ENCODE results near the gene CCDC174.

Gene CCDC174

GRCh38 chr3:14625443-14625842 is 26.1 kb upstream of the CCDC174 start:
- DNase-seq (ENCODE audit: low read depth in 2 of 2): no peak

GRCh38 chr3:14627815-14628214 is 23.7 kb upstream of the CCDC174 start:
- no peak for DNase-seq (ENCODE audit: low read depth in 2 of 2)

- no peak for DNase-seq (ENCODE audit: low read depth in 2 of 2)
Measured at GRCh38 chr3:14628406-14628805, 23.2 kb upstream of the CCDC174 start.

DNA sequence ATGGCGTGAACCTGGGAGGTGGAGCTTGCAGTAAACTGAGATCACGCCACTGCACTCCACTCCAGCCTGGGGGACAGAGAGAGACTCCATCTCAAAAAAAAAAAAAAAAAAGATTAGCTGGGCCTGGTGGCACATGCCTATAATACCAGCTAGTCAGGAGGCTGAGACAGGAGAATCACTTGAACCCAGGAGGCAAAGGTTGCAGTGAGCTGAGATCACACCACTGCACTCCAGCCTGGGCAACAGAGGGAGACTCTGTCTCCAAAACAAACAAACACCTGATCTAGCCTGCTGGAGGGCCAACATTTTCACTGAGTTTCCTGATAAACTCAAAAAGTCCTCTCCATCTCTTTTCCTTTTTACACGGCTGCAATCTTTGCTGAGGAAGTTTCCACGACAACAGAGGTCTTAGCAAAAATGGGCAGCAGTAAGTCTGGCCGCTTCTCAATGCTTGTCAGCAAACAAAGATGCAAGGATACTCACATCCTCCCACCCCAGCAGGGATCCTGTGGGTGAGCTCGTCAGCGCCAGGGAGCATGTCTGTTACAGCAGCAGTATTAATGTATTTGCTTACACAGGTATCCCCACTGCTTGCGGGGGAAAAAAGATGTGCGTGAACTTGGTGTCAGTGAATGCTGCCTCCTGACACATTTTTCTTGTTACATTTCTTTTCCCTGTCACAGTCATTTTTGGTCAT is 21.0 kb upstream of the CCDC174 start:
- DNase-seq (ENCODE audit: low read depth in 2 of 2): no peak

- no peak for DNase-seq (ENCODE audit: low read depth in 2 of 2)
Measured at GRCh38 chr3:14631101-14631497, 20.5 kb upstream of the CCDC174 start.

DNA sequence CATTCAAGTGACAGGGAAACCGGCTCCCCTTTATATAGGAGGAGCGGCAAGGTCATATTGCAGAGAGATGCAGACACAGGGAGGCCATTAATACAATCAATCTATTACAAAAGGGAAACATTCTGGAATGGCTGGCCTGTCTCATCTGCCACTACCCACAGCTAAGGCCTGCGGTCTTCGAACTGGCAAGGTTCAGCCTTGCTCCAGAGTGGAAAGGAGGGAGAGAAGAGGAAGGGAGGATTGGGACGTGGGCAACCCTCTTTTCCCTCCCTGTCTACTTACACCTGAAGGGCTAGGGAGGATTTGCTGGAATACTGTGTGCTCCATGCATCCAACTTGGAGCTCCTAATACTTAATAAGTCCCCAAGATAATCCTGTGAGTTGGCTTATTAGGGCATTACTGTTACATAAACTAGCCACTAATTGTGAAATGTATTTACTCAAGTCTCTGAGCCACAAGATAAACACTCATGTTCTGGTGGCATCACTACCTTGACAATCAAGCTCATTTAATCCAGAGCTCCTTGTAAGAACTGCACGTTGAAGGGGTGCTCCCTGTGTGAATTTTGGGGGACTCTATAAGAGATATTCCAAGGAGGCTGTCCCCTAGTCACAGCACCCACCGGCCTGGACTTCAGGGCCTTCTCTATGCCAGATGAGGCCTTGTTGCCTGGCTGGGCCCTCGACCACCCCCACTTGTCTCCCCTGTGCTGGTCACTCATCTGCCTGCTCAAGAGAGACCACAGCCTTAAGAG is 19.7 kb upstream of the CCDC174 start:
- DNase-seq (ENCODE audit: low read depth in 2 of 2): no peak

- no peak for DNase-seq (ENCODE audit: low read depth in 2 of 2)
Measured at GRCh38 chr3:14632442-14632930, 19.1 kb upstream of the CCDC174 start.

- DNase-seq (ENCODE audit: low read depth in 2 of 2): no peak
Measured at GRCh38 chr3:14633417-14633816, 18.1 kb upstream of the CCDC174 start.

DNA sequence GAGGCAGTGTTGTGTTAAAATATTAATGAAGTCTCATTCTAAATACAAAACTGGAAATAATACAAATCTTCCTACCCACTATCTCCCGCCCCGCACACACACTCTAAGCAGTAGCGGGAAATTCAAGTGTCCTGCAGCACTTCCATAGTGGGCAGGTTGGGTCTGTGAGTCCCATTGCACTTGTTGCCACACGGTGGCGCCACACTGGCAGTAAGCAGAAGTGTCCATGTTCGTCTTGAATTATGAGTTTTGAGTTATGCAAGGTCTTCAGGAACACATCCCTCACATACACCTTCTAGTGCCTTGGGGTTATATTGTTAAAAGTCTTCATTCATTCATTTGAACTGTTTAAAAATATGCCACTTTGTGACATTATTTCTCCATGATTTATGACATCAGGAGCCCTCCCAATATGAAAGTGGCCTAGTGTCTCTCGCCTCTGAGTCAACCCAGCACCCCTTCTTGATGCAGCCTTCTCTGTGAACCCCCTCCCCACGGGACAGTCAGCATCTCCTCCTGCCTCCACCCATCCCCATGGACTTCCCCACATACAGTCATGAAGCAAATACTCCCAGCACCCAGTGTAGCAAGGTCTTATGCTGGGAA is 17.6 kb upstream of the CCDC174 start:
- DNase-seq (ENCODE audit: low read depth in 2 of 2): peak; percentile 38 to 50

DNA sequence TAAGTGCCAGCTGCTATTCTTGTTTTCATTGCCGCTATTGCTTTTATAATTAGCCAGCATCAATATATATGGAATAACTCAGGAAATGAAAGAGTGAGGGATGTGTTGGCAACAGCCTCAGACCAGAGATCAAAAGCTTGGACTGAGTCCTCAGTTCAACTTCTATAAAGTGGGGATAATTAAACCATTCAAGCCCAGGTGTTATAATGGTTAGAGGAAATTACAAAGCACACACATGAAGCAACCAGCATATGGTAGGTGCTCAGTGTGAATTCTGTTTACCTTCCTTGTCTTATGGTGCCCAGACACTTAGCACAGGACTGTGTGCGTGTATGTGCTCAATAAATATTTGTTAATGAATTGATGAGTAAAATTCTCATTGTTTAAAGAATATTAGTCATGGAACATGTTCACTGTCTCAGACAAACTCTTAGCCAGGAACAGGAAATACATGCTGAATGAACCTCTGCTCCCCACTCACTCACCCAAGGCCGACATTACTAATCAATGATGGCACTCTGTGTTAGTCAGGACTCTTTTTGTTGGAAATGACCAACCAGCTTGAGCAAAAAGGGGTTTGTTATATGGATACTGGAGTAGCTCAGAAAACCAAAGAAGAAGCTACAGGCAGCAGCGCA is 16.7 kb upstream of the CCDC174 start:
- no peak for DNase-seq (ENCODE audit: low read depth in 2 of 2)

DNA sequence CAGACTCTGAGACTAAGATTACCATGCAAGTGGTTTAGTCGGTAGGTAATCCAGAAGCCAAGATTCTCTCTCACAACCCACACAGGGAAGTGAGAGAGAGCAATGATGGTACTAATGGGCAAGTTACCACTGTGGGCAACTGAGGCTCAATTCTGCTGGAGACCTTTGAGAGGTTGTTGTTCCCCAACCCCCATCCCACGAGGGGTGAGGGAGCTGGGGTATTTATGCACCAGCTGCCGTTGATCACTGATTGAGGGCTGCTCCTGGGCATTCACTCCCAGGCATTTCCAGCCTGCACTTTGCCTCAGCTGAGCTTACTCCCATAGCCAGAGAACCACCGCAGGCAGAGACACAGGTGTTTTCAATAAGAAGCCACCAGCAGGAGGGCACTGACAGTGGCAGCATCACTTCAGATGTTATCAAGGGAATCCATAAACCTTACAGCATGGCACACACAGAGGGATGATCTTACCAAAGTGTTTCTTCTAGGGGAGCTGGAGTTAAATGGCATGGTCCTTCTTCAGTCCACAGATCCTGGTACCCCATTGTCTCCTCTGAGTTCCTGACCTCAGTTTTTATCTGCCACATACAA is 15.0 kb upstream of the CCDC174 start:
- no peak for DNase-seq (ENCODE audit: low read depth in 2 of 2)

GRCh38 chr3:14640157-14640562 is 11.4 kb upstream of the CCDC174 start:
- no peak for DNase-seq (ENCODE audit: low read depth in 2 of 2)

GRCh38 chr3:14640734-14641133 is 10.8 kb upstream of the CCDC174 start:
- DNase-seq (ENCODE audit: low read depth in 2 of 2): no peak

DNA sequence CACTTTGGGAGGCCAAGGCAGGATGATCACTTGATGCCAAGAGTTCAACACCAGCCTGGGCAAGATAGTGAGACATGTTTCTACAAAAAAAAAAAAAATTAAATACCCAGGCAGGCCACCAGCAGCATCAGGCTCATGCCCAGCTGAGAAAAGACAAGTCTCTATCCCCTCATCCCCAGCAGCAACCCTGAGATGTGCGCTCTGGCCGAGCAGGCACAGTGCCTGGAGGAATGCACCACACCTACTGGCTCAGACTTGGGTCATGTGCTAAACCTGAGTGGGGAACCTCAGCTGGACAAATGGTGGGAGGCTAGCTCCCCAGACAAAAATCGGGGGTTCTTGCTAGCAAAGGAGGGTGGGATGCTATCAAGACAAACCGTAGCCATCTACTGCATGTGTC is 10.2 kb upstream of the CCDC174 start:
- no peak for DNase-seq (ENCODE audit: low read depth in 2 of 2)

- DNase-seq (ENCODE audit: low read depth in 2 of 2): no peak
Measured at GRCh38 chr3:14645453-14645852, 6.1 kb upstream of the CCDC174 start.

DNA sequence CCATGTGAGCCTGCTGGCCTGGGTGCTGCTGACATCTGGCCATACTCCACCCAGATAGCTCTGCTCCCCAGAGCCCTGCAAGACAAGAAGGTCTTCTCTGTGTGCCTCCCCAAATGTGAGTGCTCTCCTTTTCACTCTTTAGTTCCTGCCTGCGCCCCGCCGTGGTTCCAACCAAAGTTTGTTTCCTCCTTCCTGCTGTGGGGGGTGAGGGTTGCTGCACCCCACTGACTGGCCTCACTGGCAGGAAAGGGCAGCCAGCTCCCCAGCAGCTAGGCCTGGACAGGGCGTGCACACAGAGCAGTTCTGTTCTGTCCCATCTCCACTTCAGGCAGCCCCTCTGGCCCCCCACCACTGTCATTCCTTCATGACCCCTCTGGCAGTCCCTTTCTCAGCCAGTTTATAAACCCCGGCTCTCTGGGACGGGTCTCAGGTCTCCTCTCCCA is 5.4 kb upstream of the CCDC174 start:
- no peak for DNase-seq (ENCODE audit: low read depth in 2 of 2)

GRCh38 chr3:14646589-14647413 is 4.8 kb upstream of the CCDC174 start:
- no peak for DNase-seq (ENCODE audit: low read depth in 2 of 2)

GRCh38 chr3:14647976-14648955 is 3.3 kb upstream of the CCDC174 start:
- DNase-seq (ENCODE audit: low read depth in 2 of 2): no peak

- DNase-seq (ENCODE audit: low read depth in 2 of 2): no peak
Measured at GRCh38 chr3:14649466-14649865, 2.1 kb upstream of the CCDC174 start.

- DNase-seq (ENCODE audit: low read depth in 2 of 2): no peak
Measured at GRCh38 chr3:14650193-14650592, 1.4 kb upstream of the CCDC174 start.

Measured in stimulated activated CD4-positive, alpha-beta T cell treated with anti-CD3 and anti-CD28 coated beads, Interleukin-4, amount 100 ng/mL, for 48 hours (primary cell).